HCT116 (cell line): ENCODE data around the gene SLC10A7.

Experiments
- EZH2 ChIP-seq: fragments of 200-600 bp; sonication (generic); IDR thresholded peaks from 2 replicates; pipeline ENCODE4 v1.6.1; 2017; ENCODE audit warnings: antibody characterized with exemption, mixed run types
- MAX ChIP-seq: IDR thresholded peaks from 2 replicates; pipeline ENCODE4 v1.6.1; 2012
- POLR2A ChIP-seq: IDR thresholded peaks from 2 replicates; pipeline ENCODE4 v1.7.0; 2011; ENCODE audit warnings: borderline replicate concordance; ENCODE audit not compliant: insufficient read depth, insufficient read length; ENCODE audit errors: extremely low read depth
- SP1 ChIP-seq: IDR thresholded peaks from 2 replicates; pipeline ENCODE4 v1.6.1; 2012; ENCODE audit warnings: low read depth
- SRF ChIP-seq: IDR thresholded peaks from 2 replicates; pipeline ENCODE4 v1.6.1; 2012; ENCODE audit warnings: low read depth
- TF ChIP-seq, protein P1 (sequence below), 3 experiments: fragments of 200-600 bp in 1 of 3; sonication (generic) in 1 of 3; IDR thresholded peaks in 2 of 3; conservative IDR thresholded peaks in 1 of 3; 2 replicates each; pipeline ENCODE4 v1.5.1; 2012 to 2017; ENCODE audit warnings: low read depth in 2 of 3, low read length in 2 of 3, antibody characterized with exemption in 1 of 3, borderline replicate concordance in 1 of 3, control low read depth in 1 of 3, mild to moderate bottlenecking in 1 of 3, mixed read lengths in 1 of 3, mixed run types in 1 of 3, moderate library complexity in 1 of 3; ENCODE audit not compliant: insufficient read depth in 1 of 3
- TF ChIP-seq, protein P2 (sequence below): IDR thresholded peaks from 2 replicates; pipeline ENCODE4 v1.6.1; 2012; ENCODE audit warnings: low read depth

DNA sequence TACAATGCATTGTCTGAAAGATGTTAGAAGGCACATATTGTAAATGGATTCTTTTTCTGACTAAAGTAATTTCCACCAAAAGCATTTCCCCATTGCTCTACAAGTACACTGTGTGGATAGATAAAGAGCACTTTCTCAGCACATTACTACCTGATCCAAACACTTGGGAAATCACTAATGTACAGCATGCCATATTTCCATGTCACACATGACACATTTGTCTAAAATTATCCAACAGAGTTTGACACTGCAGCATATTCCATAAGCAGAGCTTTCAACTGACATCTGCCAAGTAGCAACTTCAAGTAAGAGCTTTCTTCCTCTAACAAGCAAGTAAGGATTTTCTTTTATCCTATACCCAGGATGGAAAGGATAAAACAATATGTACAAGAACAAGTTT, 257.9 kb downstream of the SLC10A7 start:
- TF ChIP-seq SRF = no peak
- TF ChIP-seq SP1 = no peak
- TF ChIP-seq, protein P1, sequence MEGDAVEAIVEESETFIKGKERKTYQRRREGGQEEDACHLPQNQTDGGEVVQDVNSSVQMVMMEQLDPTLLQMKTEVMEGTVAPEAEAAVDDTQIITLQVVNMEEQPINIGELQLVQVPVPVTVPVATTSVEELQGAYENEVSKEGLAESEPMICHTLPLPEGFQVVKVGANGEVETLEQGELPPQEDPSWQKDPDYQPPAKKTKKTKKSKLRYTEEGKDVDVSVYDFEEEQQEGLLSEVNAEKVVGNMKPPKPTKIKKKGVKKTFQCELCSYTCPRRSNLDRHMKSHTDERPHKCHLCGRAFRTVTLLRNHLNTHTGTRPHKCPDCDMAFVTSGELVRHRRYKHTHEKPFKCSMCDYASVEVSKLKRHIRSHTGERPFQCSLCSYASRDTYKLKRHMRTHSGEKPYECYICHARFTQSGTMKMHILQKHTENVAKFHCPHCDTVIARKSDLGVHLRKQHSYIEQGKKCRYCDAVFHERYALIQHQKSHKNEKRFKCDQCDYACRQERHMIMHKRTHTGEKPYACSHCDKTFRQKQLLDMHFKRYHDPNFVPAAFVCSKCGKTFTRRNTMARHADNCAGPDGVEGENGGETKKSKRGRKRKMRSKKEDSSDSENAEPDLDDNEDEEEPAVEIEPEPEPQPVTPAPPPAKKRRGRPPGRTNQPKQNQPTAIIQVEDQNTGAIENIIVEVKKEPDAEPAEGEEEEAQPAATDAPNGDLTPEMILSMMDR (IDR thresholded peaks at IDR 0.05 in 2 of 3, conservative IDR thresholded peaks at IDR 0.05 in 1 of 3; ENCODE audit: borderline replicate concordance in 1 of 3, insufficient read depth in 1 of 3, low read depth in 2 of 3, low read length in 2 of 3) = no peak
- TF ChIP-seq, protein P2, sequence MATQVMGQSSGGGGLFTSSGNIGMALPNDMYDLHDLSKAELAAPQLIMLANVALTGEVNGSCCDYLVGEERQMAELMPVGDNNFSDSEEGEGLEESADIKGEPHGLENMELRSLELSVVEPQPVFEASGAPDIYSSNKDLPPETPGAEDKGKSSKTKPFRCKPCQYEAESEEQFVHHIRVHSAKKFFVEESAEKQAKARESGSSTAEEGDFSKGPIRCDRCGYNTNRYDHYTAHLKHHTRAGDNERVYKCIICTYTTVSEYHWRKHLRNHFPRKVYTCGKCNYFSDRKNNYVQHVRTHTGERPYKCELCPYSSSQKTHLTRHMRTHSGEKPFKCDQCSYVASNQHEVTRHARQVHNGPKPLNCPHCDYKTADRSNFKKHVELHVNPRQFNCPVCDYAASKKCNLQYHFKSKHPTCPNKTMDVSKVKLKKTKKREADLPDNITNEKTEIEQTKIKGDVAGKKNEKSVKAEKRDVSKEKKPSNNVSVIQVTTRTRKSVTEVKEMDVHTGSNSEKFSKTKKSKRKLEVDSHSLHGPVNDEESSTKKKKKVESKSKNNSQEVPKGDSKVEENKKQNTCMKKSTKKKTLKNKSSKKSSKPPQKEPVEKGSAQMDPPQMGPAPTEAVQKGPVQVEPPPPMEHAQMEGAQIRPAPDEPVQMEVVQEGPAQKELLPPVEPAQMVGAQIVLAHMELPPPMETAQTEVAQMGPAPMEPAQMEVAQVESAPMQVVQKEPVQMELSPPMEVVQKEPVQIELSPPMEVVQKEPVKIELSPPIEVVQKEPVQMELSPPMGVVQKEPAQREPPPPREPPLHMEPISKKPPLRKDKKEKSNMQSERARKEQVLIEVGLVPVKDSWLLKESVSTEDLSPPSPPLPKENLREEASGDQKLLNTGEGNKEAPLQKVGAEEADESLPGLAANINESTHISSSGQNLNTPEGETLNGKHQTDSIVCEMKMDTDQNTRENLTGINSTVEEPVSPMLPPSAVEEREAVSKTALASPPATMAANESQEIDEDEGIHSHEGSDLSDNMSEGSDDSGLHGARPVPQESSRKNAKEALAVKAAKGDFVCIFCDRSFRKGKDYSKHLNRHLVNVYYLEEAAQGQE = no peak
- no peak for TF ChIP-seq EZH2
- TF ChIP-seq POLR2A = no peak
- no peak for TF ChIP-seq MAX
